Measurements from ENCODE around the gene SLC16A14.

DNA sequence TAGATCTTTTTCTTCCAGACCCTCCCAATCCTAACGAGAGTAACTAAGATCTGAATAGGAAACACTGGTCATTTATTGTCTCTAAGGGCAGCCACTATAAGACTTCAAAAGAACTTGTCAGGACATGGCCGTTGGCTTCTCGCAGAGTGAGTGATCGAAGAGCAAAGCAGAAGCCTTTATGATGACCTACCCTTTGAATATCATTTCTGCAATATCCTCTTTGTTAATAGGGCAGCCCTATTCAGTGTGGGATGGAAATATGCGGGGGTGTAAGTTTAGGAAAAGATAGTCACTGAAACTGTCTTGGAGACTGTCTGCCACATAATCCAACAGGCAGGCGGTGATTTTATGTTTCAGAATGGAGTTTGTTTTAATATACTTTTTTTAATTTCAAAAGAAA is 75.5 kb downstream of the SLC16A14 start:
- TF ChIP-seq, protein P1, sequence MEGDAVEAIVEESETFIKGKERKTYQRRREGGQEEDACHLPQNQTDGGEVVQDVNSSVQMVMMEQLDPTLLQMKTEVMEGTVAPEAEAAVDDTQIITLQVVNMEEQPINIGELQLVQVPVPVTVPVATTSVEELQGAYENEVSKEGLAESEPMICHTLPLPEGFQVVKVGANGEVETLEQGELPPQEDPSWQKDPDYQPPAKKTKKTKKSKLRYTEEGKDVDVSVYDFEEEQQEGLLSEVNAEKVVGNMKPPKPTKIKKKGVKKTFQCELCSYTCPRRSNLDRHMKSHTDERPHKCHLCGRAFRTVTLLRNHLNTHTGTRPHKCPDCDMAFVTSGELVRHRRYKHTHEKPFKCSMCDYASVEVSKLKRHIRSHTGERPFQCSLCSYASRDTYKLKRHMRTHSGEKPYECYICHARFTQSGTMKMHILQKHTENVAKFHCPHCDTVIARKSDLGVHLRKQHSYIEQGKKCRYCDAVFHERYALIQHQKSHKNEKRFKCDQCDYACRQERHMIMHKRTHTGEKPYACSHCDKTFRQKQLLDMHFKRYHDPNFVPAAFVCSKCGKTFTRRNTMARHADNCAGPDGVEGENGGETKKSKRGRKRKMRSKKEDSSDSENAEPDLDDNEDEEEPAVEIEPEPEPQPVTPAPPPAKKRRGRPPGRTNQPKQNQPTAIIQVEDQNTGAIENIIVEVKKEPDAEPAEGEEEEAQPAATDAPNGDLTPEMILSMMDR (IDR thresholded peaks at IDR 0.05; ENCODE audit: insufficient read depth, low read depth, low read length) = no peak
- TF ChIP-seq EZH2 (IDR thresholded peaks at IDR 0.05; ENCODE audit: insufficient read depth, low read length) = no peak
